Measurements from ENCODE around the gene SORCS2. TPM values are rescaled to one million over a fixed set of nuclear protein-coding genes. Genes with fewer than 3 reads are reported as not detected.

Gene SORCS2
- total and polyA plus RNA-seq, 2 of the 8 experiments (the other 6 are each of a cell fraction or from before 2014, with no cell fraction given), result 0.36 to 1.8 TPM

GRCh38 chr4:7689773-7690693 is 497.7 kb downstream of the SORCS2 start (continued):
- TF ChIP-seq RFX5 (IDR thresholded peaks at IDR 0.05; ENCODE audit: borderline replicate concordance, low read depth, low read length) (no peak), SP4 (IDR thresholded peaks at IDR 0.05; ENCODE audit: low read length) (no peak), HDAC6 (IDR thresholded peaks at IDR 0.05; ENCODE audit: low read depth, low read length) (no peak), RXRA (IDR thresholded peaks at IDR 0.05; ENCODE audit: insufficient read depth, low read depth, low read length) (no peak), MAX (IDR thresholded peaks at IDR 0.05) (no peak)
